K562 (cell line): ENCODE measurements around the gene SEC14L2. TPM values are rescaled to one million over a fixed set of nuclear protein-coding genes. Genes with fewer than 3 reads are reported as not detected.

Experiments used
- ATAC-seq: fragments of 200-7000 bp; cut with Tn5 transposase; 3 replicates; pipeline ENCODE4 v1.9.1; 2020; ENCODE audit warnings: moderate library complexity
- BruUV-seq: library from RNA; stranded (reverse); fragments of 400-500 nt; replicated peaks from 2 replicates; lab custom pipeline; 2021; lab: Mats Ljungman, UMichigan
- CTCF ChIA-PET: fragments of 300-600 bp; formaldehyde crosslinking; extraction: SDS; loops from one replicate; lab custom pipeline; 2021; ENCODE audit warnings: low intra/inter-chr PET ratio; lab: Yijun Ruan, JAX
- POLR2A ChIA-PET: fragments of 300-600, 350-650 bp; sonication (Branson Sonifier 250); formaldehyde crosslinking; extraction: SDS; loops from one replicate; lab custom pipeline; 2021; ENCODE audit warnings: antibody characterized with exemption, inconsistent platforms; lab: Yijun Ruan, JAX
- DNase-seq, 4 experiments: peaks; one replicate each; pipeline versions ENCODE4 v3.0.0 to v3.0.0-alpha.2; 2011 to 2018; ENCODE audit warnings: low spot score in 3 of 4, mixed read lengths in 3 of 4; ENCODE audit errors: extremely low read depth in 1 of 4
- FAIRE-seq: peaks from 2 replicates; lab custom pipeline; 2011; peaks lifted over from hg19 to GRCh38; lab: Jason Lieb, UNC
- H2AFZ ChIP-seq: 2 replicates; pipeline ENCODE4 v1.6.0; 2011; ENCODE audit warnings: low read depth, low read length, control low read depth, inconsistent platforms
- H3K27ac ChIP-seq: fragments of 200-600 bp; 3 replicates; pipeline ENCODE4 v1.8.0; 2011; ENCODE audit warnings: low read depth, mild to moderate bottlenecking, control low read depth, inconsistent platforms, low read length, moderate library complexity, mixed read lengths; ENCODE audit errors: extremely low read depth
- H3K27me3 ChIP-seq, 2 experiments: fragments of 300-600 bp in 1 of 2; 2 replicates in 1 of 2; 3 replicates in 1 of 2; pipeline versions ENCODE4 v1.6.0 to v1.8.0; 2011; ENCODE audit warnings: inconsistent platforms in 2 of 2, low read length in 2 of 2, mild to moderate bottlenecking in 1 of 2, mixed read lengths in 1 of 2, moderate library complexity in 1 of 2; ENCODE audit not compliant: control insufficient read depth in 2 of 2, insufficient read depth in 2 of 2
- H3K36me3 ChIP-seq: fragments of 300-600 bp; 3 replicates; pipeline ENCODE4 v1.8.0; 2011; ENCODE audit warnings: mild to moderate bottlenecking, low read length, inconsistent platforms; ENCODE audit not compliant: control insufficient read depth, insufficient read depth
- H3K4me1 ChIP-seq, 2 experiments: fragments of 200-600 bp in 1 of 2; replicated peaks in 1 of 2; 2 replicates in 1 of 2; 3 replicates in 1 of 2; pipeline versions ENCODE4 v1.5.1 to v1.8.0; 2011; ENCODE audit warnings: inconsistent platforms in 2 of 2, low read length in 2 of 2, mild to moderate bottlenecking in 1 of 2, mixed read lengths in 1 of 2, moderate library complexity in 1 of 2; ENCODE audit not compliant: control insufficient read depth in 2 of 2, insufficient read depth in 2 of 2
- H3K4me2 ChIP-seq: 2 replicates; pipeline ENCODE4 v1.6.1; 2011; ENCODE audit warnings: low read length, control low read depth, inconsistent platforms, mixed read lengths; ENCODE audit not compliant: insufficient read depth
- H3K4me3 ChIP-seq: fragments of 200-600 bp; sonication (generic), shearing (Covaris generic); 2 replicates; pipeline ENCODE4 v1.5.1; 2016; ENCODE audit warnings: control low read depth, inconsistent platforms
- H3K79me2 ChIP-seq: fragments of 200-600 bp; 3 replicates; pipeline ENCODE4 v1.8.0; 2011; ENCODE audit warnings: low read length, inconsistent platforms; ENCODE audit not compliant: control insufficient read depth, insufficient read depth
- H3K9ac ChIP-seq, 2 experiments: 2 replicates each; pipeline versions ENCODE4 v1.6.0 to v1.6.1; 2011; ENCODE audit warnings: low read depth in 2 of 2, low read length in 2 of 2, control low read depth in 1 of 2, inconsistent platforms in 1 of 2, mild to moderate bottlenecking in 1 of 2, mixed read lengths in 1 of 2; ENCODE audit not compliant: insufficient read depth in 1 of 2
- H3K9me1 ChIP-seq: one replicate; pipeline ENCODE4 v1.6.0; 2011; ENCODE audit warnings: inconsistent platforms, mild to moderate bottlenecking, low read length, moderate library complexity; ENCODE audit not compliant: control insufficient read depth, insufficient read depth
- H3K9me3 ChIP-seq: replicated peaks from 2 replicates; pipeline ENCODE4 v1.5.1; 2011; ENCODE audit warnings: low read depth, low read length, inconsistent platforms; ENCODE audit not compliant: control insufficient read depth, insufficient read depth
- H4K20me1 ChIP-seq: replicated peaks from 2 replicates; pipeline ENCODE4 v1.6.1; 2011; ENCODE audit warnings: low read length, inconsistent platforms, mixed read lengths; ENCODE audit not compliant: control insufficient read depth, insufficient read depth
- BRCA1 ChIP-seq, 2 experiments: fragments of 450-650 bp in 1 of 2; sonication (generic) in 1 of 2; formaldehyde crosslinking in 1 of 2; IDR thresholded peaks; 2 replicates each; pipeline versions ENCODE4 v1.5.0 to v1.6.1; 2017 to 2020; ENCODE audit warnings: mild to moderate bottlenecking in 1 of 2, missing genetic modification reagents in 1 of 2
- CCAR2 ChIP-seq: fragments of 200-400 bp; formaldehyde crosslinking; IDR thresholded peaks from 2 replicates; pipeline ENCODE4 v1.6.1; 2017; ENCODE audit warnings: mild to moderate bottlenecking, low read depth, low read length
- FUS ChIP-seq: fragments of 200-400 bp; formaldehyde crosslinking; optimal IDR thresholded peaks from 2 replicates; pipeline ENCODE3; 2017; ENCODE audit warnings: low read depth, low read length
- NCOR1 ChIP-seq: fragments of 450-650 bp; IDR thresholded peaks from 2 replicates; pipeline ENCODE4 v1.6.1; 2016; ENCODE audit warnings: mild to moderate bottlenecking, moderate library complexity
- SMAD2 ChIP-seq: fragments of 150-350 bp; IDR thresholded peaks from 2 replicates; pipeline ENCODE4 v1.6.1; 2014; ENCODE audit warnings: low read depth, mild to moderate bottlenecking, low read length
- STAG1 ChIP-seq: sonication (generic); formaldehyde crosslinking; IDR thresholded peaks from 2 replicates; pipeline ENCODE4 v1.5.0; 2020; ENCODE audit warnings: missing genetic modification reagents, borderline replicate concordance
- TAF1 ChIP-seq: IDR thresholded peaks from 2 replicates; pipeline ENCODE4 v1.6.1; 2011; ENCODE audit warnings: mild to moderate bottlenecking, low read length, moderate library complexity; ENCODE audit not compliant: insufficient read depth, control insufficient read depth, severe bottlenecking; ENCODE audit errors: extremely low read depth
- ZNF124 ChIP-seq: sonication (generic); formaldehyde crosslinking; IDR thresholded peaks from 2 replicates; pipeline ENCODE4 v1.8.1; 2022; ENCODE audit warnings: missing genetic modification reagents
- ZNF140 ChIP-seq: fragments of 250-450 bp; sonication (Bioruptor Pico); IDR thresholded peaks from 2 replicates; pipeline ENCODE4 v1.8.0; 2021; ENCODE audit warnings: moderate library complexity, mild to moderate bottlenecking, inconsistent platforms
- ZNF316 ChIP-seq: fragments of 450-650 bp; IDR thresholded peaks from 2 replicates; pipeline ENCODE4 v1.6.1; 2016
- ZNF77 ChIP-seq: fragments of 250-450 bp; sonication (Bioruptor Pico); IDR thresholded peaks from 2 replicates; pipeline ENCODE4 v1.5.0; 2020
- WGBS: fragments of 100-300 bp; shearing (Covaris generic); methylation state at CpG from one replicate; pipeline ENCODE4 v1.1.6; 2016; ENCODE audit warnings: low coverage, mixed read lengths; ENCODE audit not compliant: insufficient coverage; ENCODE audit errors: missing lambda C conversion rate; 5-methylcytosine and 5-hydroxymethylcytosine counted together
- in situ Hi-C: fragments of 300-500 bp; cut with MboI; formaldehyde crosslinking; loops from 4 replicates; pipeline ENCODE4 v1.15.0; 2018; ENCODE audit warnings: inconsistent platforms, mixed read lengths
- intact Hi-C: fragments of 100-400 bp; cut with micrococcal nuclease; formaldehyde crosslinking; loops from 2 replicates; pipeline ENCODE4 v1.14.2; 2022
- polyA plus RNA-seq, 8 experiments: library from polyadenylated mRNA; depleted of rRNA in 4 of 8; stranded (reverse) in 5 of 8; unstranded in 3 of 8; fragments of >200 nt; fragmentation: Nextera tagmentation in 2 of 8; fragmentation: Illumina TruSeq in 1 of 8; extraction: Ambion mirVana in 2 of 8; extraction: Trizol in 1 of 8; gene quantifications; 2 replicates each; pipeline versions ENCODE4 v1.2.1 to v1.2.3, GENCODE V29; 2011 to 2014; ENCODE audit warnings: inconsistent platforms in 1 of 8, missing spikeins in 1 of 8
- total RNA-seq, 7 experiments: library from RNA; depleted of rRNA in 6 of 7; stranded (reverse); fragments of >200 nt in 6 of 7; fragmentation: Illumina TruSeq in 2 of 7; extraction: Trizol in 2 of 7; gene quantifications; 2 replicates each; pipeline versions ENCODE4 v1.2.1 to v1.2.3, GENCODE V29; 2011 to 2021; ENCODE audit warnings: low replicate concordance in 1 of 7
- TF ChIP-seq, protein P1 (sequence below): fragments of 450-650 bp; IDR thresholded peaks from 2 replicates; pipeline ENCODE4 v1.7.0; 2016; ENCODE audit warnings: borderline replicate concordance
- TF ChIP-seq, protein P2 (sequence below), 2 experiments: fragments of 450-650 bp; IDR thresholded peaks; 2 replicates each; pipeline ENCODE4 v1.6.1; 2018; ENCODE audit warnings: mild to moderate bottlenecking in 2 of 2, low read depth in 1 of 2; ENCODE audit not compliant: partially characterized antibody in 2 of 2
- TF ChIP-seq, protein P3 (sequence below): fragments of 450-650 bp; IDR thresholded peaks from 2 replicates; pipeline ENCODE4 v1.6.1; 2016; ENCODE audit warnings: borderline replicate concordance
- TF ChIP-seq, protein P4 (sequence below): fragments of 250-450 bp; sonication (Bioruptor Pico); IDR thresholded peaks from 2 replicates; pipeline ENCODE4 v1.4.0; 2020

Gene SEC14L2
- total and polyA plus RNA-seq, 9 of the 15 experiments (the other 6 are each of a cell fraction or from before 2014, with no cell fraction given) = 0.03 to 0.17 (median 0.10) TPM

DNA sequence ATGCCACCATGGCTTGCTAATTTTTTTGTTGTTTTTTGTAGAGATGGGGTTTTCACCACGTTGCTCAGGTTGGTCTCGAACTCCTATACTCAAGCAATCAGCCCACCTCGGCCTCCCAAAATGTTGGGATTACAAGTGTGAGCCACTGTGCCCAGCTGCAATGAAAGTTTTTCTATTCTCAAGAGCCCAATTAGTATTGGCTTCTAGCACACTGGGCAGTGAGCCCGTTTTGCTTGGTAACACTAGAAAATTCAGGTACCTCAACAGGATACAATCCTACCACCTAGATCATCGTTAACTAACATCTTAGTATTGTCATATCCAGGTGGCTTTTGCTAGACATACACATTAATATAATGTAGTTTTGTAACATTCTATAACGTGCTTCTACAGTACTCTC is 56.0 kb downstream of the SEC14L2 start:
- Histone ChIP-seq H3K27me3 (no peaks in the 10 kb centered on the region), H3K9ac (no peak overlapping the region), H3K9me1 (no peaks in the 10 kb centered on the region), H3K4me2 (no peak overlapping the region), H4K20me1 (no peaks in the 10 kb centered on the region), H3K27ac (no peak overlapping the region), H3K4me1 (peaks cover 6 to 13% of the 10 kb centered on the region in 2 experiments; a peak in 4 of 5 replicates), H3K9me3 (no peaks in the 10 kb centered on the region), H3K4me3 (no peak overlapping the region), H3K36me3 (no peaks in the 10 kb centered on the region), H2AFZ (no peak overlapping the region), H3K79me2 (no peaks in the 10 kb centered on the region)
- ChIA-PET POLR2A (no interaction called here), CTCF (no interaction called here)
- DNase-seq = no peak
- ATAC-seq = no peak
- BruUV-seq = no TSS peak
- no peak for FAIRE-seq
- WGBS = 67% methylated on average over 6 of the region's 6 CpGs
- intact Hi-C loops (no loop called here), in situ Hi-C loops (no loop called here)
- no peak for TF ChIP-seq SMAD2
- TF ChIP-seq TAF1 = no peak
- no peak for TF ChIP-seq ZNF77 (CRISPR knock-in tag)
- no peak for TF ChIP-seq FUS
- TF ChIP-seq ZNF124 = no peak
- TF ChIP-seq BRCA1 (IDR thresholded peaks at IDR 0.05) = no peak
- TF ChIP-seq BRCA1 (CRISPR knock-in tag; IDR thresholded peaks at IDR 0.05) = no peak
- TF ChIP-seq, protein P1, sequence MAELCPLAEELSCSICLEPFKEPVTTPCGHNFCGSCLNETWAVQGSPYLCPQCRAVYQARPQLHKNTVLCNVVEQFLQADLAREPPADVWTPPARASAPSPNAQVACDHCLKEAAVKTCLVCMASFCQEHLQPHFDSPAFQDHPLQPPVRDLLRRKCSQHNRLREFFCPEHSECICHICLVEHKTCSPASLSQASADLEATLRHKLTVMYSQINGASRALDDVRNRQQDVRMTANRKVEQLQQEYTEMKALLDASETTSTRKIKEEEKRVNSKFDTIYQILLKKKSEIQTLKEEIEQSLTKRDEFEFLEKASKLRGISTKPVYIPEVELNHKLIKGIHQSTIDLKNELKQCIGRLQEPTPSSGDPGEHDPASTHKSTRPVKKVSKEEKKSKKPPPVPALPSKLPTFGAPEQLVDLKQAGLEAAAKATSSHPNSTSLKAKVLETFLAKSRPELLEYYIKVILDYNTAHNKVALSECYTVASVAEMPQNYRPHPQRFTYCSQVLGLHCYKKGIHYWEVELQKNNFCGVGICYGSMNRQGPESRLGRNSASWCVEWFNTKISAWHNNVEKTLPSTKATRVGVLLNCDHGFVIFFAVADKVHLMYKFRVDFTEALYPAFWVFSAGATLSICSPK = no peak
- no peak for TF ChIP-seq NCOR1
- TF ChIP-seq CCAR2 = no peak
- TF ChIP-seq, protein P2, sequence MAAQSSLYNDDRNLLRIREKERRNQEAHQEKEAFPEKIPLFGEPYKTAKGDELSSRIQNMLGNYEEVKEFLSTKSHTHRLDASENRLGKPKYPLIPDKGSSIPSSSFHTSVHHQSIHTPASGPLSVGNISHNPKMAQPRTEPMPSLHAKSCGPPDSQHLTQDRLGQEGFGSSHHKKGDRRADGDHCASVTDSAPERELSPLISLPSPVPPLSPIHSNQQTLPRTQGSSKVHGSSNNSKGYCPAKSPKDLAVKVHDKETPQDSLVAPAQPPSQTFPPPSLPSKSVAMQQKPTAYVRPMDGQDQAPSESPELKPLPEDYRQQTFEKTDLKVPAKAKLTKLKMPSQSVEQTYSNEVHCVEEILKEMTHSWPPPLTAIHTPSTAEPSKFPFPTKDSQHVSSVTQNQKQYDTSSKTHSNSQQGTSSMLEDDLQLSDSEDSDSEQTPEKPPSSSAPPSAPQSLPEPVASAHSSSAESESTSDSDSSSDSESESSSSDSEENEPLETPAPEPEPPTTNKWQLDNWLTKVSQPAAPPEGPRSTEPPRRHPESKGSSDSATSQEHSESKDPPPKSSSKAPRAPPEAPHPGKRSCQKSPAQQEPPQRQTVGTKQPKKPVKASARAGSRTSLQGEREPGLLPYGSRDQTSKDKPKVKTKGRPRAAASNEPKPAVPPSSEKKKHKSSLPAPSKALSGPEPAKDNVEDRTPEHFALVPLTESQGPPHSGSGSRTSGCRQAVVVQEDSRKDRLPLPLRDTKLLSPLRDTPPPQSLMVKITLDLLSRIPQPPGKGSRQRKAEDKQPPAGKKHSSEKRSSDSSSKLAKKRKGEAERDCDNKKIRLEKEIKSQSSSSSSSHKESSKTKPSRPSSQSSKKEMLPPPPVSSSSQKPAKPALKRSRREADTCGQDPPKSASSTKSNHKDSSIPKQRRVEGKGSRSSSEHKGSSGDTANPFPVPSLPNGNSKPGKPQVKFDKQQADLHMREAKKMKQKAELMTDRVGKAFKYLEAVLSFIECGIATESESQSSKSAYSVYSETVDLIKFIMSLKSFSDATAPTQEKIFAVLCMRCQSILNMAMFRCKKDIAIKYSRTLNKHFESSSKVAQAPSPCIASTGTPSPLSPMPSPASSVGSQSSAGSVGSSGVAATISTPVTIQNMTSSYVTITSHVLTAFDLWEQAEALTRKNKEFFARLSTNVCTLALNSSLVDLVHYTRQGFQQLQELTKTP (IDR thresholded peaks at IDR 0.05; ENCODE audit: low read depth in 1 of 2, partially characterized antibody in 2 of 2) = no peak
- no peak for TF ChIP-seq STAG1 (CRISPR knock-in tag)
- no peak for TF ChIP-seq ZNF316
- TF ChIP-seq, protein P3, sequence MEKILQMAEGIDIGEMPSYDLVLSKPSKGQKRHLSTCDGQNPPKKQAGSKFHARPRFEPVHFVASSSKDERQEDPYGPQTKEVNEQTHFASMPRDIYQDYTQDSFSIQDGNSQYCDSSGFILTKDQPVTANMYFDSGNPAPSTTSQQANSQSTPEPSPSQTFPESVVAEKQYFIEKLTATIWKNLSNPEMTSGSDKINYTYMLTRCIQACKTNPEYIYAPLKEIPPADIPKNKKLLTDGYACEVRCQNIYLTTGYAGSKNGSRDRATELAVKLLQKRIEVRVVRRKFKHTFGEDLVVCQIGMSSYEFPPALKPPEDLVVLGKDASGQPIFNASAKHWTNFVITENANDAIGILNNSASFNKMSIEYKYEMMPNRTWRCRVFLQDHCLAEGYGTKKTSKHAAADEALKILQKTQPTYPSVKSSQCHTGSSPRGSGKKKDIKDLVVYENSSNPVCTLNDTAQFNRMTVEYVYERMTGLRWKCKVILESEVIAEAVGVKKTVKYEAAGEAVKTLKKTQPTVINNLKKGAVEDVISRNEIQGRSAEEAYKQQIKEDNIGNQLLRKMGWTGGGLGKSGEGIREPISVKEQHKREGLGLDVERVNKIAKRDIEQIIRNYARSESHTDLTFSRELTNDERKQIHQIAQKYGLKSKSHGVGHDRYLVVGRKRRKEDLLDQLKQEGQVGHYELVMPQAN = no peak
- TF ChIP-seq, protein P4, sequence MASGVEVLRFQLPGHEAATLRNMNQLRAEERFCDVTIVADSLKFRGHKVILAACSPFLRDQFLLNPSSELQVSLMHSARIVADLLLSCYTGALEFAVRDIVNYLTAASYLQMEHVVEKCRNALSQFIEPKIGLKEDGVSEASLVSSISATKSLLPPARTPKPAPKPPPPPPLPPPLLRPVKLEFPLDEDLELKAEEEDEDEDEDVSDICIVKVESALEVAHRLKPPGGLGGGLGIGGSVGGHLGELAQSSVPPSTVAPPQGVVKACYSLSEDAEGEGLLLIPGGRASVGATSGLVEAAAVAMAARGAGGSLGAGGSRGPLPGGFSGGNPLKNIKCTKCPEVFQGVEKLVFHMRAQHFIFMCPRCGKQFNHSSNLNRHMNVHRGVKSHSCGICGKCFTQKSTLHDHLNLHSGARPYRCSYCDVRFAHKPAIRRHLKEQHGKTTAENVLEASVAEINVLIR (CRISPR knock-in tag) = no peak
- no peak for TF ChIP-seq ZNF140
